MM.1S (cell line): Measurements from ENCODE around the gene GRM3.

Experiments used
- DNase-seq: peaks from one replicate; pipeline ENCODE4 v3.0.0-alpha.2; 2015
- H2AFZ ChIP-seq: fragments of 300-600 bp; sonication (generic); 2 replicates; pipeline ENCODE4 v1.6.0; 2016; ENCODE audit warnings: antibody characterized with exemption, low read length
- H3F3A ChIP-seq: fragments of 300-600 bp; sonication (generic); 2 replicates; pipeline ENCODE4 v1.6.1; 2016; ENCODE audit warnings: mild to moderate bottlenecking, antibody characterized with exemption, low read length, moderate library complexity, mixed read lengths; ENCODE audit not compliant: insufficient read depth
- H3K27ac ChIP-seq: fragments of 300-600 bp; sonication (generic); 2 replicates; pipeline ENCODE4 v1.5.1; 2016; ENCODE audit warnings: mild to moderate bottlenecking, low read length
- H3K27me3 ChIP-seq: fragments of 300-600 bp; sonication (generic); replicated peaks from 2 replicates; pipeline ENCODE4 v1.6.0; 2016; ENCODE audit warnings: low read length; ENCODE audit not compliant: insufficient read depth
- H3K36me3 ChIP-seq: fragments of 300-600 bp; sonication (generic); replicated peaks from 2 replicates; pipeline ENCODE4 v1.6.1; 2016; ENCODE audit warnings: mild to moderate bottlenecking, low read length, mixed read lengths; ENCODE audit not compliant: insufficient read depth
- H3K4me1 ChIP-seq: fragments of 300-600 bp; sonication (generic); 2 replicates; pipeline ENCODE4 v1.6.1; 2016; ENCODE audit warnings: low read length, mixed read lengths
- H3K4me2 ChIP-seq: fragments of 300-600 bp; sonication (generic); 2 replicates; pipeline ENCODE4 v1.6.0; 2016; ENCODE audit warnings: low read depth, low read length
- H3K4me3 ChIP-seq: fragments of 300-600 bp; sonication (generic); 2 replicates; pipeline ENCODE4 v1.5.1; 2016; ENCODE audit warnings: low read length, mixed read lengths
- H3K79me2 ChIP-seq: fragments of 300-600 bp; sonication (generic); 2 replicates; pipeline ENCODE4 v1.6.1; 2016; ENCODE audit warnings: mixed run types, low read length, mixed read lengths
- H3K9ac ChIP-seq: fragments of 300-600 bp; sonication (generic); 2 replicates; pipeline ENCODE4 v1.6.1; 2016; ENCODE audit warnings: low read length, mixed read lengths
- H3K9me2 ChIP-seq: fragments of 300-600 bp; sonication (generic); replicated peaks from 2 replicates; pipeline ENCODE4 v1.6.1; 2016; ENCODE audit warnings: mild to moderate bottlenecking, low read length, mixed read lengths; ENCODE audit not compliant: insufficient read depth
- H3K9me3 ChIP-seq: fragments of 300-600 bp; sonication (generic); replicated peaks from 2 replicates; pipeline ENCODE4 v1.6.1; 2016; ENCODE audit warnings: mild to moderate bottlenecking, low read length, mixed read lengths; ENCODE audit not compliant: insufficient read depth
- H4K20me1 ChIP-seq: fragments of 300-600 bp; sonication (generic); 2 replicates; pipeline ENCODE4 v1.6.1; 2016; ENCODE audit warnings: mild to moderate bottlenecking, low read length, moderate library complexity, mixed read lengths; ENCODE audit not compliant: insufficient read depth
- CTCF ChIP-seq: fragments of 300-600 bp; sonication (generic); IDR thresholded peaks from 2 replicates; pipeline ENCODE4 v1.5.1; 2016; ENCODE audit warnings: antibody characterized with exemption, low read length, mixed read lengths
- EZH2 ChIP-seq: fragments of 300-600 bp; sonication (generic); optimal IDR thresholded peaks from 2 replicates; pipeline ENCODE3; 2017; ENCODE audit warnings: low read depth, mild to moderate bottlenecking, antibody characterized with exemption, low read length, mixed read lengths
- EZH2phosphoT487 ChIP-seq: fragments of 300-600 bp; sonication (generic); IDR thresholded peaks from 2 replicates; pipeline ENCODE4 v1.6.1; 2018; ENCODE audit warnings: antibody characterized with exemption, low read length

The GRM3 gene

GRCh38 chr7:86745013-86745745 is 101.5 kb downstream of the GRM3 start:
- Histone ChIP-seq H3K4me2 (no peak overlapping the region), H3K79me2 (no peaks in the 10 kb centered on the region), H3K9me2 (no peaks in the 10 kb centered on the region), H3K27ac (no peak overlapping the region), H3K36me3 (no peaks in the 10 kb centered on the region), H4K20me1 (no peaks in the 10 kb centered on the region), H3K4me3 (no peak overlapping the region), H3F3A (no peaks in the 10 kb centered on the region), H3K27me3 (no peaks in the 10 kb centered on the region), H3K4me1 (no peaks in the 10 kb centered on the region), H3K9ac (no peak overlapping the region), H2AFZ (no peak overlapping the region), H3K9me3 (no peaks in the 10 kb centered on the region)
- no peak for DNase-seq
- no peak for TF ChIP-seq CTCF
- TF ChIP-seq EZH2phosphoT487 = no peak
- TF ChIP-seq EZH2 = no peak

- H3K27me3 ChIP-seq = no peaks in the 10 kb centered on the region
Measured at GRCh38 chr7:86747698-86748097, 104.0 kb downstream of the GRM3 start.

GRCh38 chr7:86748201-86748600 is 104.5 kb downstream of the GRM3 start:
- H3K36me3 ChIP-seq = no peaks in the 10 kb centered on the region
- TF ChIP-seq EZH2phosphoT487 = no peak
- no peak for TF ChIP-seq CTCF
- TF ChIP-seq EZH2 = no peak
- no peak overlapping the region for H3K9ac ChIP-seq
- no peaks in the 10 kb centered on the region for H3K9me2 ChIP-seq
- no peak for DNase-seq
- H3K79me2 ChIP-seq = no peaks in the 10 kb centered on the region
- no peak overlapping the region for H3K4me2 ChIP-seq
- H3K9me3 ChIP-seq = no peaks in the 10 kb centered on the region
- H3F3A ChIP-seq = no peaks in the 10 kb centered on the region
- H2AFZ ChIP-seq = no peak overlapping the region
- no peaks in the 10 kb centered on the region for H4K20me1 ChIP-seq
- no peaks in the 10 kb centered on the region for H3K4me1 ChIP-seq
- no peak overlapping the region for H3K27ac ChIP-seq
- no peak overlapping the region for H3K4me3 ChIP-seq
- H3K27me3 ChIP-seq = no peaks in the 10 kb centered on the region

More at GRCh38 chr7:86747698-86748097, 104.0 kb downstream of the GRM3 start:
- DNase-seq = no peak
- H3F3A ChIP-seq = no peaks in the 10 kb centered on the region
- H3K4me2 ChIP-seq = no peak overlapping the region
- no peak overlapping the region for H3K4me3 ChIP-seq
- H3K9me2 ChIP-seq = no peaks in the 10 kb centered on the region
- H4K20me1 ChIP-seq = no peaks in the 10 kb centered on the region
- no peaks in the 10 kb centered on the region for H3K4me1 ChIP-seq
- no peak overlapping the region for H3K27ac ChIP-seq
- H3K36me3 ChIP-seq = no peaks in the 10 kb centered on the region
- H3K9ac ChIP-seq = no peak overlapping the region
- no peaks in the 10 kb centered on the region for H3K9me3 ChIP-seq
- H2AFZ ChIP-seq = no peak overlapping the region
- H3K79me2 ChIP-seq = no peaks in the 10 kb centered on the region
- TF ChIP-seq CTCF (no peak), EZH2phosphoT487 (no peak), EZH2 (no peak)
